Measurements from ENCODE around the gene SLC25A11.

Gene SLC25A11

GRCh38 chr17:4896332-4897197 lies 43.3 kb downstream of the SLC25A11 start:
- no peaks in the 10 kb centered on the region for H3K4me1 ChIP-seq (ENCODE audit: control insufficient read depth, low read depth, low read length)
- H3K79me1 ChIP-seq (ENCODE audit: low read length): no peaks in the 10 kb centered on the region
- H3K4me3 ChIP-seq (ENCODE audit: low read length): no peak overlapping the region
- no peak overlapping the region for H2AK5ac ChIP-seq (ENCODE audit: low read length)
- no peak overlapping the region for H3K4ac ChIP-seq (ENCODE audit: low read depth, low read length)
- no peak for DNase-seq
- H3K27me3 ChIP-seq (ENCODE audit: insufficient read depth, low read length, poor library complexity): no peaks in the 10 kb centered on the region
- no peak overlapping the region for H3K18ac ChIP-seq (ENCODE audit: low read length)
- H3K27ac ChIP-seq (ENCODE audit: low read depth, low read length): no peak overlapping the region
- H4K5ac ChIP-seq (ENCODE audit: low read length): no peak overlapping the region
- no peak overlapping the region for H2BK5ac ChIP-seq (ENCODE audit: low read length)
- H3K23ac ChIP-seq (ENCODE audit: low read length): no peak overlapping the region
- no peak overlapping the region for H3K9ac ChIP-seq (ENCODE audit: low read length)
- H4K8ac ChIP-seq (ENCODE audit: low read depth, low read length): no peak overlapping the region
- no peak overlapping the region for H3K4me2 ChIP-seq (ENCODE audit: low read length)
- H3K56ac ChIP-seq (ENCODE audit: low read length): no peak overlapping the region
- no CpG with 5 or more reads among the region's 27 CpGs for WGBS (ENCODE audit: extremely low coverage, insufficient coverage, low lambda C conversion rate)
- H3K79me2 ChIP-seq (ENCODE audit: control insufficient read depth, insufficient read depth, low read length): no peaks in the 10 kb centered on the region
- H2BK120ac ChIP-seq (ENCODE audit: low read depth, low read length): no peak overlapping the region
- no peak overlapping the region for H2BK15ac ChIP-seq (replicated peaks; ENCODE audit: low read depth)
- peaks cover 4% of the 10 kb centered on the region for H3K36me3 ChIP-seq (ENCODE audit: control insufficient read depth, insufficient read depth, low read length)

- Histone ChIP-seq H3K79me2 (ENCODE audit: control insufficient read depth, insufficient read depth, low read length) (no peaks in the 10 kb centered on the region), H3K27ac (ENCODE audit: low read depth, low read length) (no peak overlapping the region), H4K5ac (ENCODE audit: low read length) (no peak overlapping the region), H4K8ac (ENCODE audit: low read depth, low read length) (no peak overlapping the region), H3K4me1 (ENCODE audit: control insufficient read depth, low read depth, low read length) (no peaks in the 10 kb centered on the region), H3K36me3 (ENCODE audit: control insufficient read depth, insufficient read depth, low read length) (peaks cover 4% of the 10 kb centered on the region), H2BK120ac (ENCODE audit: low read depth, low read length) (no peak overlapping the region), H3K56ac (ENCODE audit: low read length) (no peak overlapping the region), H3K18ac (ENCODE audit: low read length) (no peak overlapping the region), H3K79me1 (ENCODE audit: low read length) (no peaks in the 10 kb centered on the region), H3K23ac (ENCODE audit: low read length) (no peak overlapping the region), H2AK5ac (ENCODE audit: low read length) (no peak overlapping the region), H3K9ac (ENCODE audit: low read length) (no peak overlapping the region), H3K4ac (ENCODE audit: low read depth, low read length) (no peak overlapping the region), H2BK5ac (ENCODE audit: low read length) (no peak overlapping the region), H3K27me3 (ENCODE audit: insufficient read depth, low read length, poor library complexity) (no peaks in the 10 kb centered on the region), H2BK15ac (replicated peaks; ENCODE audit: low read depth) (no peak overlapping the region), H3K4me2 (ENCODE audit: low read length) (no peak overlapping the region), H3K4me3 (ENCODE audit: low read length) (no peak overlapping the region)
- no CpG with 5 or more reads among the region's 27 CpGs for WGBS (ENCODE audit: extremely low coverage, insufficient coverage, low lambda C conversion rate)
- DNase-seq: peak; percentile 69
These were observed 44.1 kb downstream of the SLC25A11 start for GRCh38 chr17:4895657-4896331.

GRCh38 chr17:4895121-4895520 lies 44.7 kb downstream of the SLC25A11 start:
- Histone ChIP-seq H3K79me1 (ENCODE audit: low read length) (no peaks in the 10 kb centered on the region), H3K27me3 (ENCODE audit: insufficient read depth, low read length, poor library complexity) (no peaks in the 10 kb centered on the region), H3K18ac (ENCODE audit: low read length) (no peak overlapping the region), H2BK15ac (replicated peaks; ENCODE audit: low read depth) (no peak overlapping the region), H3K9ac (ENCODE audit: low read length) (no peak overlapping the region), H3K4ac (ENCODE audit: low read depth, low read length) (no peak overlapping the region), H3K56ac (ENCODE audit: low read length) (no peak overlapping the region), H3K36me3 (ENCODE audit: control insufficient read depth, insufficient read depth, low read length) (peaks cover 8% of the 10 kb centered on the region), H3K23ac (ENCODE audit: low read length) (no peak overlapping the region), H2AK5ac (ENCODE audit: low read length) (no peak overlapping the region), H3K4me1 (ENCODE audit: control insufficient read depth, low read depth, low read length) (no peaks in the 10 kb centered on the region), H2BK120ac (ENCODE audit: low read depth, low read length) (no peak overlapping the region), H3K4me2 (ENCODE audit: low read length) (no peak overlapping the region), H3K27ac (ENCODE audit: low read depth, low read length) (no peak overlapping the region), H4K8ac (ENCODE audit: low read depth, low read length) (no peak overlapping the region), H3K79me2 (ENCODE audit: control insufficient read depth, insufficient read depth, low read length) (no peaks in the 10 kb centered on the region), H4K5ac (ENCODE audit: low read length) (no peak overlapping the region), H3K4me3 (ENCODE audit: low read length) (no peak overlapping the region), H2BK5ac (ENCODE audit: low read length) (no peak overlapping the region)
- DNase-seq: no peak
- WGBS (ENCODE audit: extremely low coverage, insufficient coverage, low lambda C conversion rate): no CpG with 5 or more reads among the region's 13 CpGs

GRCh38 chr17:4893721-4894560 lies 45.9 kb downstream of the SLC25A11 start:
- no peak for DNase-seq
- no peak overlapping the region for H3K4ac ChIP-seq (ENCODE audit: low read depth, low read length)
- no peak overlapping the region for H4K5ac ChIP-seq (ENCODE audit: low read length)
- no peaks in the 10 kb centered on the region for H3K79me1 ChIP-seq (ENCODE audit: low read length)
- no peak overlapping the region for H2BK5ac ChIP-seq (ENCODE audit: low read length)
- no peak overlapping the region for H4K8ac ChIP-seq (ENCODE audit: low read depth, low read length)
- H2BK15ac ChIP-seq (replicated peaks; ENCODE audit: low read depth): no peak overlapping the region
- H3K27me3 ChIP-seq (ENCODE audit: insufficient read depth, low read length, poor library complexity): no peaks in the 10 kb centered on the region
- no CpG with 5 or more reads among the region's 31 CpGs for WGBS (ENCODE audit: extremely low coverage, insufficient coverage, low lambda C conversion rate)
- H3K18ac ChIP-seq (ENCODE audit: low read length): no peak overlapping the region
- H2BK120ac ChIP-seq (ENCODE audit: low read depth, low read length): no peak overlapping the region
- no peaks in the 10 kb centered on the region for H3K4me1 ChIP-seq (ENCODE audit: control insufficient read depth, low read depth, low read length)
- H3K56ac ChIP-seq (ENCODE audit: low read length): no peak overlapping the region
- H3K27ac ChIP-seq (ENCODE audit: low read depth, low read length): no peak overlapping the region
- no peak overlapping the region for H3K4me3 ChIP-seq (ENCODE audit: low read length)
- H3K23ac ChIP-seq (ENCODE audit: low read length): no peak overlapping the region
- no peak overlapping the region for H3K4me2 ChIP-seq (ENCODE audit: low read length)
- no peaks in the 10 kb centered on the region for H3K79me2 ChIP-seq (ENCODE audit: control insufficient read depth, insufficient read depth, low read length)
- no peak overlapping the region for H3K9ac ChIP-seq (ENCODE audit: low read length)
- peaks cover 8% of the 10 kb centered on the region for H3K36me3 ChIP-seq (ENCODE audit: control insufficient read depth, insufficient read depth, low read length)
- H2AK5ac ChIP-seq (ENCODE audit: low read length): no peak overlapping the region

- no peaks in the 10 kb centered on the region for H3K79me1 ChIP-seq (ENCODE audit: low read length)
- H2BK15ac ChIP-seq (replicated peaks; ENCODE audit: low read depth): no peak overlapping the region
- no peaks in the 10 kb centered on the region for H3K79me2 ChIP-seq (ENCODE audit: control insufficient read depth, insufficient read depth, low read length)
- H3K27ac ChIP-seq (ENCODE audit: low read depth, low read length): no peak overlapping the region
- no CpG with 5 or more reads among the region's 18 CpGs for WGBS (ENCODE audit: extremely low coverage, insufficient coverage, low lambda C conversion rate)
- no peak overlapping the region for H3K4ac ChIP-seq (ENCODE audit: low read depth, low read length)
- DNase-seq: no peak
- H3K4me2 ChIP-seq (ENCODE audit: low read length): no peak overlapping the region
- H3K27me3 ChIP-seq (ENCODE audit: insufficient read depth, low read length, poor library complexity): no peaks in the 10 kb centered on the region
- no peak overlapping the region for H3K9ac ChIP-seq (ENCODE audit: low read length)
- no peak overlapping the region for H2BK120ac ChIP-seq (ENCODE audit: low read depth, low read length)
- peaks cover 8% of the 10 kb centered on the region for H3K36me3 ChIP-seq (ENCODE audit: control insufficient read depth, insufficient read depth, low read length)
- H3K18ac ChIP-seq (ENCODE audit: low read length): no peak overlapping the region
- no peak overlapping the region for H2BK5ac ChIP-seq (ENCODE audit: low read length)
- H4K5ac ChIP-seq (ENCODE audit: low read length): no peak overlapping the region
- no peak overlapping the region for H3K23ac ChIP-seq (ENCODE audit: low read length)
- no peak overlapping the region for H4K8ac ChIP-seq (ENCODE audit: low read depth, low read length)
- H2AK5ac ChIP-seq (ENCODE audit: low read length): no peak overlapping the region
- no peak overlapping the region for H3K56ac ChIP-seq (ENCODE audit: low read length)
- H3K4me3 ChIP-seq (ENCODE audit: low read length): no peak overlapping the region
- no peaks in the 10 kb centered on the region for H3K4me1 ChIP-seq (ENCODE audit: control insufficient read depth, low read depth, low read length)
These were observed 46.6 kb downstream of the SLC25A11 start for GRCh38 chr17:4893272-4893671.

All from mesendoderm (in vitro differentiated cells).